Measurements from ENCODE around the gene KLC1. TPM values are rescaled to one million over a fixed set of nuclear protein-coding genes. Genes with fewer than 3 reads are reported as not detected.

KLC1 gene
- polyA plus RNA-seq, 2 of the 4 experiments (the other 2 are of a cell fraction) = 81.8 to 150 TPM

DNA sequence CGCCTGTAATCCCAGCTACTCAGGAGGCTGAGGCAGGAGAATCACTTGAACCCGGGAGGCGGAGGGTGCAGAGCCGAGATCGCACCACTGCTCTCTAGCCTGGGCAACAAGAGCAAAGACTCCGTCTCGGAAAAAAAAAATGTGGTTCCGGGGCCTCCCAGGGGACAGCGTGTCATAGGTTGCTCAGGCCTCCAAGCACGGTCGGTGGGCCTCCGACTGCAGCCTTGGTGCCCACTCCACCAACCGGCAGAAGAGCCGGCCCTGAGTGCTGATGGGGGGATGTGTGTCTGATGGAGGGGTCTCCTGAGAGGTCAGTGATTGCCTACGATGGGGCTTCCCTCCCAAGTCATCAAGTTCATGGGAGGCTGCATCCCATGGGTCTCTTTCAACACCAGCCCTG, 102.5 kb downstream of the KLC1 start:
- FAIRE-seq (no peak), ATAC-seq (no peak), DNase-seq (ENCODE audit: low read depth in 1 of 2, low spot score in 1 of 2) (no peak)
- TF ChIP-seq POLR2A (IDR thresholded peaks at IDR 0.05; ENCODE audit: low read length) (no peak), NPAS2 (CRISPR knock-in tag; IDR thresholded peaks at IDR 0.05; ENCODE audit: borderline replicate concordance) (no peak), JUN (IDR thresholded peaks at IDR 0.05) (no peak), TFCP2L1 (CRISPR knock-in tag; IDR thresholded peaks at IDR 0.05) (no peak), ZC3H11A (IDR thresholded peaks at IDR 0.05) (no peak)
- H3K9me3 ChIP-seq = no peaks in the 10 kb centered on the region
- no peak overlapping the region for H3K4me3 ChIP-seq
- ChIA-PET CTCF (interaction anchor here (0.7 kb wide), 1 partner anchor 12 kb away, joined by 3 read pairs; no protein-coding TSS in a partner anchor), POLR2A (no interaction called here)
- H3K4me2 ChIP-seq = no peak overlapping the region
- 95% methylated on average over 15 of the region's 15 CpGs for WGBS (ENCODE audit: missing lambda C conversion rate)
- H3K4me1 ChIP-seq = no peaks in the 10 kb centered on the region
- H3K27ac ChIP-seq = no peak overlapping the region

DNA sequence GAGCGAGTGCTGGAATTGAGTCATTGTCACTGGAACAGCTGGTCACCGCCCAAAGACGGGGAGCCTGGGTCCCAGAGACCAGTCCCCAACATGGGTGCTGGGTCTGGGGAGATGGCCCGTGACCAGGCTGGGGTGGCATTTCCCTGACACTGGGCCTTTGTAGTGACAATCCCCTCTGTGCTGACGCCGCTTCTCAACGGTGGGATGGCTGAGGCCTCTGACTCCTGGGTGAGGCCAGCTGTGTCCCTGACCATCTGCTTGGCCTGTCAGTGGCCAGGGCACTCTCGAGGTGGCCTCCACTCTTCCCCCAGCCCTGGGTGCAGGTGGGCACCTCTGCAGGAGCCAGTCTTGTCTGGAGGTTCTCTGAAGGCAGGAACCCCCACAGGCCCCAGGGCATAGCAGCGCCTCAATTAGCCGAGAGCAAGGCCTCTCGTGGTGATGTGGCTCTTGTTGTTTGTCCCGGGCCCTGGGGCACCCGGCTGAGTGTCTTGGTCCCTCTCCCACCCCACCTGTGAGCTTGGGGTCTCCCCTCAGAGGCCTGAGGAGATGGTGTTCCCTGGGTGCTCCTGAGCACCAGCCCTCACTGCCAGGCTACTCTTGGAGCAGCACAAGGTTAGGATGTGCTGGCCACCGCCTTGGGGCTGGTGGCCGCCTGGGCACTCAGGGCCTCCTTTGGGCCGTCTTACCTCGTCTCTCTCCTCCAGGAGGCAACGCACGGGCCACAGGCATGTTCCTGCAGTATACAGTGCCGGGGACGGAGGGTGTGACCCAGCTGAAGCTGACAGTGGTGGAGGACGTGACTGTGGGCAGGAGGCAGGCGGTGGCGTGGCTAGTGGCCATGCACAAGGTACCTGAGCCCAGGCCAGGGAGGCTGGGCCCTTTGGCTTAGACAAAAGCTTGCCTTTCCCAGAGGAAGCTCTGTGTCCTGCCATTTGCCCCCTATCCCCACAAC, 103.2 kb downstream of the KLC1 start:
- TF ChIP-seq FOSB (CRISPR knock-in tag; IDR thresholded peaks at IDR 0.05) (no peak), CBX2 (IDR thresholded peaks at IDR 0.05; ENCODE audit: borderline replicate concordance, low read depth) (no peak)
- ChIA-PET POLR2A (no interaction called here), CTCF (interaction anchor here (0.6 to 1.2 kb wide), 3 partner anchors 13 to 190 kb away, joined by 3 to 4 read pairs (median 3); no protein-coding TSS in a partner anchor)
- H3K9me3 ChIP-seq = no peaks in the 10 kb centered on the region
- DNase-seq (ENCODE audit: low read depth in 1 of 2, low spot score in 1 of 2) = no peak
- H3K27ac ChIP-seq = no peak overlapping the region
- ATAC-seq = no peak
- H3K4me1 ChIP-seq = no peaks in the 10 kb centered on the region
- WGBS (ENCODE audit: missing lambda C conversion rate) = 86% methylated on average over 21 of the region's 24 CpGs
- no peak overlapping the region for H3K4me2 ChIP-seq
- no peak for FAIRE-seq
- H3K4me3 ChIP-seq = no peak overlapping the region

DNA sequence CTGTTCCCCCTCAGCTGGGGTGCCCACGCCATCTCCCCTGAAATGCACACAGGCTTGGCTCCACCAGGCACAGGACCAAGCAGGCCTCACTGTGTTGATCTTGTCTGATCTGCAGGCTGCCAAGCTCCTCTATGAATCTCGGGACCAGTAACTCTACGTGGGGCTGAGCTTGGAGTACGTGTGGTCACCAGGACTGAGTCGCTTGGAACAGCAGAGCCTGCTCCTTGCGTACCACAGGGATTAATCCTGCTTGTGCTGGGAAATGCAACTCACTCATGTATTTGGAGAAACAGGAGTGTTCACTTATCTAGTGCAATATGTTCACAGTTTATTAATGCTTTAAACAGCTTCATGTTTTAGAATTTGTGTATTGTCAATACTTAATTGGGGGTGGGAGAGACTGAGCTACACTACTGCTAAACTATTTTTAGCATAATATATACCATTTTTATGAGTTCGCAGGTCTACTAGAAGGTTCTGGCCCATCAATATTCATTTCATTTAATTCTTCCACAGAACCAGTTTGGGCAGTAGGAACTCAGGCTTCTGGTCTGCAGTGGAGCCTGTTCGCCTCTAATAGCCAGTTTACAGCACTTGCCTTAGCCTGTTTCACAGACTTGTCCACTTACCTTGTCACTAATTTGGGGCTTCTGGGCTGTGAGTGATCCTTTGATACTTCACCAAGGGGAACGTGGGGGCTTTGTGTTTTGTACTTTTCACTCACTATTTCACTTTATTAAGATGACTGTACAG, 104.0 kb downstream of the KLC1 start:
- 86% methylated on average over 8 of the region's 9 CpGs for WGBS (ENCODE audit: missing lambda C conversion rate)
- TF ChIP-seq RNF2 (IDR thresholded peaks at IDR 0.05; ENCODE audit: borderline replicate concordance, low read depth) (no peak), NFE2L2 (conservative IDR thresholded peaks at IDR 0.05; ENCODE audit: low read length) (no peak), HEYL (CRISPR knock-in tag; IDR thresholded peaks at IDR 0.05) (no peak), HOXB5 (CRISPR knock-in tag; IDR thresholded peaks at IDR 0.05) (no peak), CHD4 (IDR thresholded peaks at IDR 0.05; ENCODE audit: borderline replicate concordance) (no peak), RAD21 (conservative IDR thresholded peaks at IDR 0.05 in 1 of 2, IDR thresholded peaks at IDR 0.05 in 1 of 2) (no peak), ZC3H11A (IDR thresholded peaks at IDR 0.05) (no peak), POLR2AphosphoS2 (conservative IDR thresholded peaks at IDR 0.05; ENCODE audit: low read length) (no peak), BHLHE40 (IDR thresholded peaks at IDR 0.05; ENCODE audit: low read depth, low read length) (no peak), JUNB (IDR thresholded peaks at IDR 0.05) (no peak), HOXA7 (CRISPR knock-in tag; IDR thresholded peaks at IDR 0.05) (no peak), RCOR1 (IDR thresholded peaks at IDR 0.05; ENCODE audit: low read depth, low read length) (no peak), HDAC2 (IDR thresholded peaks at IDR 0.05) (no peak), MYC (IDR thresholded peaks at IDR 0.05; ENCODE audit: borderline replicate concordance, low read length) (no peak), CBX8 (IDR thresholded peaks at IDR 0.05) (no peak), TFCP2L1 (CRISPR knock-in tag; IDR thresholded peaks at IDR 0.05) (no peak), PHF8 (IDR thresholded peaks at IDR 0.05; ENCODE audit: borderline replicate concordance, low read depth) (no peak)
- TF ChIP-seq, protein P1, sequence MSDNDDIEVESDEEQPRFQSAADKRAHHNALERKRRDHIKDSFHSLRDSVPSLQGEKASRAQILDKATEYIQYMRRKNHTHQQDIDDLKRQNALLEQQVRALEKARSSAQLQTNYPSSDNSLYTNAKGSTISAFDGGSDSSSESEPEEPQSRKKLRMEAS (IDR thresholded peaks at IDR 0.05) = no peak
- TF ChIP-seq, protein P2, sequence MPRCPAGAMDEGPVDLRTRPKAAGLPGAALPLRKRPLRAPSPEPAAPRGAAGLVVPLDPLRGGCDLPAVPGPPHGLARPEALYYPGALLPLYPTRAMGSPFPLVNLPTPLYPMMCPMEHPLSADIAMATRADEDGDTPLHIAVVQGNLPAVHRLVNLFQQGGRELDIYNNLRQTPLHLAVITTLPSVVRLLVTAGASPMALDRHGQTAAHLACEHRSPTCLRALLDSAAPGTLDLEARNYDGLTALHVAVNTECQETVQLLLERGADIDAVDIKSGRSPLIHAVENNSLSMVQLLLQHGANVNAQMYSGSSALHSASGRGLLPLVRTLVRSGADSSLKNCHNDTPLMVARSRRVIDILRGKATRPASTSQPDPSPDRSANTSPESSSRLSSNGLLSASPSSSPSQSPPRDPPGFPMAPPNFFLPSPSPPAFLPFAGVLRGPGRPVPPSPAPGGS (IDR thresholded peaks at IDR 0.05) = no peak
- ChIA-PET CTCF (interaction anchor here (0.6 to 1.2 kb wide), 2 partner anchors 171 to 189 kb away, joined by 3 to 4 read pairs; no protein-coding TSS in a partner anchor), POLR2A (no interaction called here)
- H3K27ac ChIP-seq = no peak overlapping the region
- no peaks in the 10 kb centered on the region for H3K4me1 ChIP-seq
- DNase-seq (ENCODE audit: low read depth in 1 of 2, low spot score in 1 of 2) (no peak), FAIRE-seq (no peak), ATAC-seq (no peak)
- H3K4me3 ChIP-seq = no peak overlapping the region
- no peak overlapping the region for H3K4me2 ChIP-seq
- no peaks in the 10 kb centered on the region for H3K9me3 ChIP-seq

Data from A549 (cell line).